Fibroblast of skin of scalp (primary cell): ENCODE data around the gene SPRED2.

Source experiments
- DNase-seq: peaks from one replicate; pipeline ENCODE4 v3.0.0-alpha.2; 2013

Gene SPRED2

DNA sequence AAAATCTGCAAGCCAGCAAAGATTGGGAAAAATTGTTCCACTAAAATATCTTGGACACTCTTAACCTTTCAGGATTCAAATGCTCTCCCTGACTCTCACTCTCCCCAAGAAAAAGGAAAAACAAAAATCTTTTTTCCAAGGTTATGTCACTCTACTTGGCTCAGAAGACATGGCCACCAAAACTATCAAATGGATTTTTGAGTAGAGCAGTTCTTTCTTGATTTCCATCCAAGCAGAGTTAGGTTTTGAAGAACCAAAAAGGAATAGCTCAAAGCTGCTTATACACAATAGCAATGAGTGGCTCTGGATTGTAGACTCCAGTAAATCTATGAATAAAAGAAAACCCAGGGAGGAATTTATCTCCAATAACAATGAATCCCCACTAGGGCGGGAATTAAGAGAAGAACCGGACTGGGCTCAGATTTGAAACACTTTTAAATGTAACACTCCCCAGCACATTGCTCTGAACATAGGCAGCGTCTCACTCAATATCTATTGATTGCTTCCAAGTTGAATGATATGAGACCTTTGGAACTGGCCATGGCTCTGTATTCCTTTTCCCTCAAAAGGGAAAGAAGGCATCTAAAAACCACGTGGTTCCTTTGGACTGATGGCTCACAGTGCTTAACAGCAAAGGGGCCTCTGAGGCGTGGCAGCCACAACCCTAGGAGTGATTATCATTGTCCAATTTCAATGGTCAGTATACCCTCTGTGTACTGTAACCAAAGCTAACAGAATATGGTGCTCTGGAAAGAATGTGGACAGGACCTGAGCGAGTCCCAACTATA is 68.3 kb downstream of the SPRED2 start:
- DNase-seq, result no peak

GRCh38 chr2:65361623-65362022 is 70.8 kb downstream of the SPRED2 start:
- DNase-seq, result peak; percentile 83

DNA sequence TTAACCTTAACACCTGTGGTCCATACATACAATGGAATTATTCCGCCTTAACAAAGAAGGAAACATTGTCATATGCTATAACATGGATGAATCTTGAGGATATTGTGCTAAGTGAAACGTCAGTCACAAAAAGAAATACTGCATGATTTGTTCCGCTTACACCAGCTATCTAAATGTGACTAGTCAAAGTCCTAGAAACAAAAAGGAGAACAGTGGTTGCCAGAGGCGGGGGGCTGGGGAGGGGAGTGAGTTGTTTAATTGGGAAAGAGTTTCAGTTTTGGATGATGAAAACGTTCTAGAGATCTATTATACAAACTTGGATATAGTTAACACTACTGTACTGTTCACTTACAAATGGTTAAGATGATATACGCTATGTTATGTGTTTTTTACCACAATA is 72.0 kb downstream of the SPRED2 start:
- no peak for DNase-seq

DNA sequence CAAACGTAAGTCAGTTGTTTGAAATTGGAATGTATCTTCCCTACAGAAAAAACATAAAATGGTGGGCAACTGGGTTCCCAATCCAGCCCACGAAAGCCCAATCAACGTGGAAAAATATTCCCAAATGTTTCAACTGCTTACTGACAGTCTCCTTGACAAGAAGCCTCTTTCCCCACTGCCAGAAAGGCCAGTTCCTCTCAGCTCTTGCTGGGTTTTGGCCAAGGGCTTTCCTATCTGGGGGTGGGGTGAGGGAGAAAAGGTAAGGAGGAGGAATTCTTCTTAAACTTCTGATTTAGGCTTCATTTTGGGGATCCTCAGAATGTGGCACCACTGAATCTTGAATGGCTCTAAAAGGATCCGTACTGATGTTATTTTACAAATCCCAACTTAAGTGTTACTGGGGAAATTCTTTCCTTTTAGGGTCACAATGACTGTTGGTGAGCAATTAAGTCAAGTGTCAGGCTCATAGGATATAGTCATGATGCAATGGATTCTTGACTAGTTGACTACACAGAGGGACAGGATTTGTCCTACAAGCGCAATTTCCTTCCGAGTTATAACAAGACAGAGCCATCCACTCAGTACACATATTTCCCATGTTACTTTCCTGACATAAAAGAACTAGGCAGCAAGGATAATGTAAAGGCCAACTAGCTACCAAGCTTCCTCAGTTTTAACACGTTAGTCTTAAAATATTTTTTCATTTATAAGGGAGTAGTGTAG is 73.6 kb downstream of the SPRED2 start:
- DNase-seq, result no peak

DNA sequence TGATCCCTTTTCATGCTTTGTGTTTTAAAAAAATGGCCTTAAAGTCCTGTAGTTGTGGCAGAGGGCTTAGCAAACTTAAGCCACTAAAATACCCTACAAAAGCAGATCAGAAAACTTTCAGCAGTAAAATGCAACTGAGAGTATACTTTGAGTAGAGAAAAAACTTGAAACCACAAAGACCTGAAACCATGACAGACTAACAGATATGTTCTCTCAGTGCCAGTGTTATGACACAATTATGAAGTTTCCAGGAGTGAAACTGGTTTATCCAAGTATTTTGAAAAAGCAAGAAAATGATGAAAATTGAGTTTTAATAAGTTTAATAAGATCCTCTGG is 74.5 kb downstream of the SPRED2 start:
- no peak for DNase-seq

DNA sequence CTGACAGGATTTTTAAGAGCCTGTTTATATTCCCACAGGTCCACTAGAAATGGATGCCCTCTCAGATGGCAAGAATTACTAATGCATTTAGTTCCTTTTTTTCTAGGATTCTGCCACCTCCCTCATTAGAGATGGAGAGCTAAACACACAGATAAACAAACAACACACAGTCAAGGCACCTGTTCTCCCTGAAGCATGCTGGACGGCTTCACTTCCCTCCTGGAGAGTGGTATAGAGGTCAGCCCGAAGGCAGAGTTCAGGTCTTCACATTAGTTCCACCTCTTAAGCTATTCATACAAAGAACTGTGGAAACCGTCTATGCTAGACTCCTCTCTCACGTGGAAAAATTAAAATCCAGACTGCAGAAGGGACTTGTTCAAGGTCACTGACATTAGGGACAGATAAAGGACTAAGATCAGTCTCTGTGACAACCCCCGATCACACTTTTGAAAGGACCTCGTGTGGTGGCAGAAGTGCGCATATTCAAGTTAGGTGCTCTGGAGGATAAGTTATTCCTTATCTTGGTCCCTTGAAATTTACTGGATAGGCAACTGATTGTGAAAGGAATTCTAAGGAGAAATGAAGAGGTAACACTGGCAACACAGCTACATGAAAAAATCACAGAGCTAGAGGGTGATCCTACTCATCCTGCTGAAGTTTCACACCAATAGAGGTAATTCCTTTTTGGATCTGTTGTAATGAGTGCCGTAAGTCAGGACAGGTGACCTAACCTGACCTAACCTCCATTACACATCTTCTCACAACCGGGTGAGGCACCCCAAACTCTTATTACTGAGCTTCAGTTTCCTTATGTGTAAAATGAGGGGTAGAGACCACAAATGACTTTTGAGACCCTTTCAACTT is 75.1 kb downstream of the SPRED2 start:
- no peak for DNase-seq

- peak; percentile 38 for DNase-seq
Measured at GRCh38 chr2:65355186-65355831, 77.1 kb downstream of the SPRED2 start.

GRCh38 chr2:65354773-65355172 is 77.6 kb downstream of the SPRED2 start:
- no peak for DNase-seq

DNA sequence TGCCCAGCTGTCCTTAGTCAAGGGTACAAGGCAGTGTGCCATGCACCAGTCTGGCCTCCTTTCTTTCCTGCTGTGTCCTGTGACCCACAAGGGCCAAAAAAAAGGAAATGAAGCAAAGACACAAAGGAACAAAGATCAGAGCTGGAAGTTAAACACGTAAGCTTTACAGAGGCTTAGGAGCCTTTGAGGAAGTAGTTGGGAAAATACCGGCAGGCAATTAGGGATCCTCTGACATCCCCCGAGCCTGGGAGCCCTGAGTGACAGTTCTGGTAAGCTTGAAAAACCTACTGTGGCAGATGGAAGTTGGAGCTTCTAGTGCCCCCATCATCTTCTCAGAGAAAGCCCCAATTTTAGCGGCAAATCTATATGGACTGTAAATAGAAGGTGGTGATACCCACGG is 78.5 kb downstream of the SPRED2 start:
- DNase-seq, result no peak

DNA sequence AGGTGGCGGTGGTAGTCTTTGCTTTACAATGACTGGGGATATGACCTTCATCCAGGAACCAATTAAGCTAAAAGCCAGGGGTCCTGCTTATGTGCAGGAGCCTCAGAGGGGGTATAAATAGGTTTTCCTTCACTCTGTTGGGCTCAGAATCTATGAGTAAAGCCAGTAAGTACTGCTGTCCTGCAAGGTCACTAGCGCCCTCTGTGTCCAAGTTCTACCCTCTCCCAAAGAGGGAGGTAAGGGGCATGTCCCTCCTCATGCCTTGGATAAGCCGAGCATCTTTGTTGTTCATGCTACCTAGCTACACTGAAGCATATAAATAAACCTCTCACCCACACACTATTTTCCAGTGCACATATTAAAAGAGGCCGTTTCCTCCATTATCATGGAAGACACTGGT is 79.4 kb downstream of the SPRED2 start:
- no peak for DNase-seq

DNA sequence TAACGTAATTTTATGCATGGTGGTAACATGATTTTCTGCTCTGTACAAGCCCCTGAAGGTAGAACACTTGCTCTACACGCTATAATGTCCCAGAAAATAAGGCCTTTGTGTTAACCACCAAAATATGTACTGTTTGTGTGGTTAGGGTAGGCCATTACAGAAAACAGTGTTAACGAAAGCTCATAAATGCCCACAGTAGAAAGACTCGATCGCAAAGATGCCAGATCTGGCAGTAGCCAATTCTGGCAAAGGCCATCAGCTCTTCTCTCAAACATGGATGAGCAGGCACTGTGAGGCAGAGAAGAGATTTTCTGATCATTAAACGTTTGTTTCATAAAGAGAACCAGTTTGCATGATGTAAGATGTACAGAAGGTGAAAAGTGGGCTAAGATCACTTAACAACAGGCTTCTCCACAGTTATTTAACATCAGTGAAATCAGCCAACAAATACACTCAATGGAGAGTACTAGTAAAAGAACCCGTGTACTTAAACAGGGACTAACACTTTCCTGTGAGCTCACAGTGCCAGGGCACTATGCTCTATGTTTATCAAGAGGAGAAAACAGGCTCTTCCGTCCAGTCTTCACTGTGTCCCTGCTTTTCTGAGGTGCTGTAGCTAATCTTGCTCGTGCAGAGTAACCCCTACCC is 80.3 kb downstream of the SPRED2 start:
- no peak for DNase-seq

DNA sequence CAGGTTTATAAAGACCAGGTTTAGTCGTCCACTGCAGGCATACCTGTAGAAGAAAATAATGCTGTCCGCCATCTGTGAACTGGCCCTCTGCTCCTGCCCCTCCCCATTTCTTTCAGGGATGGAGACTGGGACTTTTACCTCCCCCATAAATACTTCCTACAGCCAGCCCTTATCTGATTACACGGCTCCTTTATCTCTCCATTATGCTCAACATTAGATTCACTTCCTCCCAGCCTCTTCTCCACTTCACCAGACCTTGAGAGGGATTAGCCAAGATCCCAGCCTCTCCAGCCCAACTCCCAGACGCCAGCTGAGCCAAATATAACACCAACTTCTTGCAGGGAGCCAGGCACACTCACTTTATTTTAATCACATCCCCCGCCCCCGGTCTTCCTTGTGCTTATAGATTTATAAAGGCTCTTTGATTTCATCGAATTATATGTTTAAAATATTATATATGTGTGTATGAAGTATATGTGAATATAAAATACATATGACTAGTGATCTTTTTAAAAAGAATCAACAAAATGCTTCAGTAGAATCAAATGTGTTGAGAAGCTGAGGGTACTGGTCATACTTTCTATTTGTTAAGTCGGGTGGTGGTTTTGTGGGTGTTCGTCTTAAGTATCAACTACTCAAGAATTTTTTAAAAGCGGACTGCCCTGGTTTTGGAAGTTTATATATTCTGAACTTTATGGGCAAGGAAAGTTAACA is 81.0 kb downstream of the SPRED2 start:
- peak; percentile 54 for DNase-seq

GRCh38 chr2:65350651-65351056 is 81.7 kb downstream of the SPRED2 start:
- DNase-seq, result no peak

DNA sequence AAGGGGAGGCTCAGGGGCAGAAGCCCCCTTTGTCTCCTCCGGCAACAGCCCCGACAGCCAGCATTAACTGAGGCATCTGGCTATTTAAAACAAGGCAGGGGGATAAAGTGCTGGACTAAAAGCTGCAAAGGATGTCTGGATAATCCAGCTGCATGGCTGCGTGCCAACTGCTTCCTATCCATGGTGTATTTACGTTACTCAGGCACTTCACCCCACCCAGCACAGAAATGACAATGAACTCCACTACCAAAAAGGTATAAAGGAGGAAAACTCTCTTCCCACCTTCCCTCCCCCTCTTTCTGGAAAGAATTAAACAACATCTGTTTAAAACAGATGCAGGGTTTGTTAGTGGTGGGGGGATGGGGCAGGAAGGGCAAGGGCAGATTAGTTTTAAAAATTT is 82.5 kb downstream of the SPRED2 start:
- peak; percentile 75 for DNase-seq

- no peak for DNase-seq
Measured at GRCh38 chr2:65347913-65348312, 84.5 kb downstream of the SPRED2 start.

DNA sequence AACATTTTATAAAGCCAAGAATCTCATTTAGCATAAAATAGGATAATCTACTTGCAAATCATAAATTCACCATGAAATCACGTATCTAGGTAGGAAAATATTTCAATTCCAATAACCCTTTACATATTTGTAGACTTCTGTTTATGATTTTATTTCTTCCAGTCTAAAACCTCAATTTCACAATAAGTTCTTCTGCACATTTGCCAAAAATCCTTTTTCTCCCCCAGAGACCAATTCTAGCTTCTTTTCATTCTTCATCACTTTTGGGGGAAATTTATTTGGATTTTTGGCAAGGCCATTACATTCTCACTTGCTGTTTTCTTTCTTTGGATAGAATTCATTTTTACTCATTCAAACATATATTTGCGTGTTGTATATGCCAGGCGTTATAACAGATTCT is 86.8 kb downstream of the SPRED2 start:
- DNase-seq, result peak; percentile 87

DNA sequence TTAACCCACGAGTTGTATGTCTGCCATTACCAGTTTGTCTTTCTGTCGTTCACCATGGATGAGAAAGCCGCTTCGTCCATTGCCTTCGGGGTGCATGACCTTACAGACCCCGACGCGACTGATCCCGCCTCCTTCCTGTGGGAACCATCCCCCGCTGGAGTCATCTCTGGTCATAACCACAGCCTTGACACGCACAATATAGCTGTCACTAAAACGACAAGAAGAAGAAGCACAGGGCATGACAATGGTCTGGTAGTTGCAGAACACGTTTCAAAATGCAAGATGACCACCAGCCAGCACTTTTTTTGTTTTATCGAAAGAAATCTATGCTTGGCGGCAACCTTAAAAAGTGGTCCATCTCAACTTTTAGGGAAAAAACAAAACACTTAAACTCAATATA is 87.7 kb downstream of the SPRED2 start:
- no peak for DNase-seq

GRCh38 chr2:65344182-65344581 is 88.2 kb downstream of the SPRED2 start:
- DNase-seq, result no peak

GRCh38 chr2:65343386-65343785 is 89.0 kb downstream of the SPRED2 start:
- DNase-seq, result peak; percentile 40

DNA sequence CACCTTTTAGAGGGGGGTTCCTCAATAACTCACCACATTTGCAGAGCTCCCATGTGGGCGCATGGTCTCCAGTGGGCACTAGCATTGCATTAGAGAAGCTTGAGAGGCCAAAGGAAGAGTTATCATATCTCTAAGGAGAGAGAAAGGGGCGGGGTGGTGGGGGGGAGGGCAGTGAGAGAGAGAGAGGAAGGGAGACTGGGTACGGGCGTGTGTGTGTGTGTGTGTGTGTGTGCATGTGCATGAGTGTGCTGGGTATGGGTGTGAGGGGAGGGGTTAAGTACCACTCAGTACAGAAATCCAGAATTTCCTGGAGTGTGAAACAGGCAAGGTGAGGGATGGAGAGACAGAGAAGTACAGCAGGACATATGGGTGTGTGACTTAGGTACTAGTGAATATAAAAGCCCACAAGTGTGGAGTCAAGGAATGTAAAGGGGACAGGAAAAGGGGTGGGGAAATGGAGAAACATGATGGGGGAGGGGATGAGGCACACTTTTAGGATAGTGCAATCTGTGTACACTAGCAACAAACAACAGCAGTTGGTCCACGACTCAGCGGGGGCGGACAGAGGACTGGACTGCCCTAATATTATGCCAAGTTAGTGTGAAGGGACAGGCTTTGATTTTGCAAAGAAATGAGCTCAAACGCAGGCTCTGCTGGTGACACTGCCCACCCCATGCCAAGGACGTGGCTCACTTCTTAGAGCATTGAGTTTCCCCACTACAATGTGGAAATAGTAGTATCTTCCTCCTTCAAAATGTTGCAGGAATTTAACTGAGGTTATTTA is 91.3 kb downstream of the SPRED2 start:
- DNase-seq, result no peak

DNA sequence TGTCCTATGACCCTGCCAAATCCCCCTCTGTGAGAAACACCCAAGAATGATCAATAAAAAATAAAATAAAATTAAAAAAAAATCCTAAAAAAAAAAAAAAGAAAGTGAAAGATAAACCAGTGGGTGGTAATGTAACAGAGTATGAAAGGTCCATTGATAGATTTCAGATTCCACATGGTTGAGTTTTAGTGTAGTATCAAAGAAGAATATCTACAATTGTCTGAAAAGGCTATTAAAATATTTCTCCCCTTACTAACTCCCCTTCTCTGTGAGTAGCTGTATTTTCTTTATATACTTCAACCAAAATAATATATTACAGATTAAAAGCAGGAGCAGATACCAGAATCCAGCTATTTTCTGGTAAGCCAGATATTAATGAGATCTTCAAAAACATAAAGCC is 92.8 kb downstream of the SPRED2 start:
- DNase-seq, result no peak
